HG03378 (cell line): ENCODE results near the gene WNT7B.

Source experiments
- ATAC-seq: cut with Tn5 transposase; IDR thresholded peaks from one replicate; pipeline ENCODE4 v1.9.1; 2021; ENCODE audit warnings: mild to moderate bottlenecking, moderate library complexity; ENCODE audit not compliant: unreplicated experiment

WNT7B gene

GRCh38 chr22:45960477-45961386 is 16.2 kb downstream of the WNT7B start:
- ATAC-seq: no peak

- no peak for ATAC-seq
Observed at GRCh38 chr22:45959719-45960476, 17.1 kb downstream of the WNT7B start.

- no peak for ATAC-seq
Observed at GRCh38 chr22:45958971-45959370, 18.0 kb downstream of the WNT7B start.

- no peak for ATAC-seq
Observed at GRCh38 chr22:45957826-45958225, 19.1 kb downstream of the WNT7B start.

- ATAC-seq: no peak
Observed at GRCh38 chr22:45953178-45953577, 23.8 kb downstream of the WNT7B start.

GRCh38 chr22:45952553-45952952 is 24.4 kb downstream of the WNT7B start:
- ATAC-seq: no peak

- ATAC-seq: no peak
Observed at GRCh38 chr22:45952151-45952550, 24.8 kb downstream of the WNT7B start.

GRCh38 chr22:45949891-45950290 is 27.1 kb downstream of the WNT7B start:
- ATAC-seq: no peak

- ATAC-seq: no peak
Observed at GRCh38 chr22:45949258-45949870, 27.6 kb downstream of the WNT7B start.

- no peak for ATAC-seq
Observed at GRCh38 chr22:45948081-45948648, 28.8 kb downstream of the WNT7B start.

- no peak for ATAC-seq
Observed at GRCh38 chr22:45946805-45947600, 30.0 kb downstream of the WNT7B start.

- ATAC-seq: no peak
Observed at GRCh38 chr22:45945621-45946106, 31.3 kb downstream of the WNT7B start.

GRCh38 chr22:45942787-45943493 is 34.0 kb downstream of the WNT7B start:
- no peak for ATAC-seq

- no peak for ATAC-seq
Observed at GRCh38 chr22:45942344-45942743, 34.6 kb downstream of the WNT7B start.

GRCh38 chr22:45938913-45939312 is 38.0 kb downstream of the WNT7B start:
- no peak for ATAC-seq

GRCh38 chr22:45937960-45938359 is 39.0 kb downstream of the WNT7B start:
- no peak for ATAC-seq

- no peak for ATAC-seq
Observed at GRCh38 chr22:45935573-45935972, 41.4 kb downstream of the WNT7B start.

GRCh38 chr22:45934659-45935341 is 42.2 kb downstream of the WNT7B start:
- no peak for ATAC-seq

GRCh38 chr22:45934168-45934564 is 42.8 kb downstream of the WNT7B start:
- ATAC-seq: no peak
